Measurements from ENCODE around the gene VPREB1.

GRCh38 chr22:22218302-22218701 lies 26.3 kb upstream of the VPREB1 start:
- TF ChIP-seq USF2 (IDR thresholded peaks at IDR 0.05) = no peak
- TF ChIP-seq CTCF (IDR thresholded peaks at IDR 0.05) = no peak
- TF ChIP-seq POLR2A (IDR thresholded peaks at IDR 0.05; ENCODE audit: low read length) = no peak
- no peak for TF ChIP-seq RCOR1 (IDR thresholded peaks at IDR 0.05; ENCODE audit: low read depth, low read length)

Measured in A549 (cell line).